GM20431 (cell line): ENCODE results near the gene NUP214.

Source experiments
- in situ Hi-C: fragments of 300-500 bp; cut with MseI, MboI; formaldehyde crosslinking; loops from one replicate; pipeline ENCODE4 v1.15.0; 2020; ENCODE audit warnings: low sequenced_read_pairs; ENCODE audit not compliant: unreplicated experiment

NUP214 gene

DNA sequence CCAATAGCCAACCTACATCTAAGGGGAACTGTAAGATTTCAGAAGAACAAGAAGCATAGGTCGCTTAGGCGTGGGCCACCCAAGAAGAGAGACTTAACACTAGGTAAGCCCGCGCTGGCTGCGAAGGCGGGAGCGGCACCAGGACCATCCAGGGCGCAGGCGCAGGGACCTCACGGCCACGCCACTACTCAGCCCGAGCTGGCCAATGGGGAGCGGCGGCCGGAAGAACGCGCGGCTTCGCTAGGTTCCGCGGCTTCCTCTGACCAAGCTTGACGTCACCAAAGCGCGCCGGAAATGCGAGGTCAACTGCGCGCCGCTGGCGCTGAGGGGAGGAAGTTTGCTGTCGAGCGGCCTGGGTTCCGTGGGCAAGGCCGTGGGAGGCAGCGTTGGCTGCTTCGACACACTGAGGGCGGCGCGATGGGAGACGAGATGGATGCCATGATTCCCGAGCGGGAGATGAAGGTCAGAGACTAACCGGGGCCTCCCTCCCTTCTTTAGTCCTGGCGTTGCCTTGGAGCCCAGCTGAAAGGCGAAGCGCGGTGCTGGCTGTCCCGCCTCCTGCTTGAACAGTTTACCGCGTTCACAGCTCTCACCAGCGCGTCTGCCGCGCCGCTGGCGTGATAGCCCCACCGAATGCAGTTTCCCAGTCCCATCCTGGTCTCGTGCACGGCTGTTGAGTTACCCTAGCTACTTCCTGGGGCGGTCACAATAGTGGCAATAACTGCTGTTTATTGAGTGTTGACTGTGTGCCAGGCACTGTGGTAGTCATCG is at the start of gene NUP214:
NUP214 (plus strand) TSS at position 299 of the 771 bp plus-strand sequence; CDS start at position 418, 119 bp downstream.
- in situ Hi-C loops, result no loop called here

DNA sequence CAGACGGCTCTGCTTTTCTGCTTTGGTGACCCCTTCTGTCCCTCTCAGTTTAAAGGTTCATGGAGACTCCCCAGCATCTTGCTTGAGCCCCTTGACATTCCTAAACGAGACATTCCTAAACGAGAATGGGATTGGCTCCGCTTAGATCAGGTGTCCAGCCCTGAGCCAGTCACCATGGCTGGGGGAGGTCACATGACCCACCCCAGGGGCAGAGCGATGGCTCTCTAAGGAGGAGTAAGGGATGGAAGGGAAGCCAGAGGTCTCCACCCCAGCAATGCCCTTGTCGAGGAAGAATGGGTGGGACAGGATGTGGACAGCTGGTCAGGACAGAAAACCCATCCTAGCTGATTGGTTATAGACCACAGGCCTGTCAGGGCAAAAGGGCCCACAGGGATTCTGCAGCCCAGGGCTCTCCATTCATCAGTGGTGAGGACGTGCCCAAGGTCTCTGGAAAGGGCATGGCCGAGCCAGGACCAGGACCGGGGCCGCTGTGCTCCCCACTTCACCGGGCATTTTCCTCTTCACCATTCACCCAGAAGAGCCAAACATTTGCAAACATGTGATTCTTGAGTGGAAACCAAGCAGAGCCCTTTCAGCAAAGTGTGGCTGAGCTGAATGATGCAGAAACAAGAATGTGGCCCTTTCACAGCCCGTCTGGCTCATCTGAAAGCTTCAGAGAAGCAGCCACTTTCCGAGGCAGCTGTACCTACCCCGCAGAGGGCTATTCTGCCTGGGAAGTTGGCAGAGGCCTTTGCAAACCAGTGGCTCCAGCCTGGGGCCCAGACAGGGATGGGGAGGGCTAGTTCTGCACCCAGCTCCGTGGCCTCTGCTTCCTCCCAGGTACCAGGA is 48.8 kb upstream of the NUP214 start:
- in situ Hi-C loops, result no loop called here

DNA sequence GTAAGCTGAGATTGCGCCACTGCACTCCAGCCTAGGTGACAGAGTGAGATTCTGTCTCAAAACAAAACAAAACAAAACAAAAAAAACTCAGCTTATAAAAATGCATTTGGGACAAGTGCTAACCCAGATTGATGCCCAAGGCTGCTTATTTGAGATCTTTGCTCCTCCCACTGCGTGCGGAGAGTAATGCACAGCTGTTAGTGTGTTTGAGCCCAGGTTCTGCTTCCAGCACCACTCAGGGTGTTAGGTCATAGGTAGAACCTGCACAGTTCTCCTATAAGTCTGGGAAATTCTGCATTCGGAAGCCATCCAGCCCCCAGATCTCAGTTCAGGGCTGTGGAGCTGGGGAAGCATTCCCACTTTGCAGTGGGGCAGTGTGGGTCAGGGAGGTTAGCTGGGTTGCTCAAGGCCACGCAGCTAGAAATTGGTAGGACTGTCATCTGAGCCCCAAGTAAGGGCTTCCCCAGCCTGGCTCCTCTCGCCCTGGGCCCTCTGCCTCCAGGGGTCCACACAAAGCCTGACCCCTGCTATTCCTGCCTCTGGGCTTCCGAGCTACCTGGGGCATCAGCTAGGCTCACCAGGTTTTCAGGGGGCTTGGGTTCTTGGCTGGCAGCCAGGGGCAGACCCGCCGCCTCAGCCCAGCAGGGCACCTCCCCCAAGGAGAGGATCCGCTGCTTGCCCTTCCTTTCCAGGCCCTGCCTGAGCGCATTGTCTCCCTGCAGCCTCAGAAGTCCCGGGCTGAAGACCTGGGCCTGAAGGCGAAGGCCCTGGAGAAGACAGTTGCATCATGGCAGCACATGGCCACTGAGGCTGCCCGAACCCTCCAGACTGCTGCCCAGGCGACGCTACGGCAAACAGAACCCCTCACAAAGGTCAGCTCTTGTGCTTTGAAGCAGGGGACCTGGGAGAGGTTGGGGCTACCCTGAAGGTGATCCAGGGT is 46.7 kb upstream of the NUP214 start:
- in situ Hi-C loops, result no loop called here

DNA sequence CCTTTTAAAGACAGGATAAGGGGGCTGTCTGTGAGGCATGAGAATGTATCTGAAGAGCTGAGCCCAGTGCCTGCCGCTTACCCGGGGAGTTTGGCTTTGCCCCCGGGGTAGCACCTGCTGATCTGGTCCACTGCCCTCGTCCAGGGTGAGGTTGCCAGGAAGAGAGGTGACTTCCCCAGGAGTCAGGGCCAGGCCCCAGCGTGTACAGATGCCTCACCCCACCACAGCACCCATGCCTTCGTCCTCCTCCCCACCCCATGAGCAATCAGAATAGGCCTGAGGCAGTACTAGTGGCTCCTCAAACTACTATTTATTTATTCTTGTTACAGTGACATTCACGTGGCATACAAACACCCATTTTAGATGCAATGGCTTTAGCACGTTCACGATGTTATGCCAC is 44.8 kb upstream of the NUP214 start:
- in situ Hi-C loops, result no loop called here

DNA sequence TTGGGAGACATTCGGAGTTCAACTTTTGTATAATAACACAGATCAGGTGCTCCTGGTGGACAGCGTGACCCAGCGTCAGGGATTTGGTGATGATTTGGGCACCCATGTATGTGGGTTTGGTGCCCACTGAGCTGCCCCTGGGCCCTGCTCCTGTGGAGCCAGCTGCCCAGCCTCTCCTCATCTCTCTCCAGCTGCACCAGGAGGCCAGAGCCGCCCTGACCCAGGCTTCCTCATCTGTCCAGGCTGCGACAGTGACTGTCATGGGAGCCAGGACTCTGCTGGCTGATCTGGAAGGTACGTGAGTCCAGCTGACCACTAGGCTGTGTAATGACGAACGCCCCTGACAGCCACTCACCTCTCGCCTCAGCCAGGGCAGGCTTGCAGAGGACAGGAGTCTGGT is 43.5 kb upstream of the NUP214 start:
- in situ Hi-C loops, result no loop called here

DNA sequence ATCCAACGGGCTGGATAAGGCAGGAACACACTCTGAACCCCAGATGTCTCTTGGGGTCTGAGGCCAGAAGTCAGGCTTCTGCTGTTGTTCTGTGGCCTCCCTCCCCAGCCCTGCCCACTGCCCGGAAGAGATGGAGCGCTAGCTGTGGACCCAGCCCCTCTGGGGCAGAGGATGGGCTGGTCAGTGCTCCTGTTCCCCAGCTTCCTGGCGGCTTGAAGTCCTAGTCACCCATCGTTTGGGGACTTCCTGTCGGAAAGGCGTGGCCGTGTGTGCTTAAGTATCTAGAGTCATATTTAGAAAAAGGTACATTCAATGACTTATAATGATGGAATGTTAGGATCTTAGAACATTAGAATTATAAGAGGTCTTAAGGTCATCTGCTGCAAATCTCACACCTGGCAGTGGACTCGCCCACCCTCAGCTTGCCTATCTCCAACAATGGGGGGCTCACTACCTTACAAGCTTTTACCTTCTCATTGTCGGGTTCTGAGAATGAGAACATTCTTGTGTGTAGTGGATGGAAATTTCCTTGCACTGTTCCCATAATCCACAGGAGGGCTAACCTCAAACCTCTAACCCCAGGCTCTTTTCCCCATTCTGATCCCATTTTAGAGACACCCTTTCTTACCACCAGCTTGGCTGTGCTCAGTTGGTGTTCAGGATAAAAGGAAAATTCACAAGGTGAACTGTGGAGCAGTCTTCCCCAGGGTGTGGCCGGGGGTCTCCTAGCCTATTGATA is 42.4 kb upstream of the NUP214 start:
- in situ Hi-C loops, result no loop called here

DNA sequence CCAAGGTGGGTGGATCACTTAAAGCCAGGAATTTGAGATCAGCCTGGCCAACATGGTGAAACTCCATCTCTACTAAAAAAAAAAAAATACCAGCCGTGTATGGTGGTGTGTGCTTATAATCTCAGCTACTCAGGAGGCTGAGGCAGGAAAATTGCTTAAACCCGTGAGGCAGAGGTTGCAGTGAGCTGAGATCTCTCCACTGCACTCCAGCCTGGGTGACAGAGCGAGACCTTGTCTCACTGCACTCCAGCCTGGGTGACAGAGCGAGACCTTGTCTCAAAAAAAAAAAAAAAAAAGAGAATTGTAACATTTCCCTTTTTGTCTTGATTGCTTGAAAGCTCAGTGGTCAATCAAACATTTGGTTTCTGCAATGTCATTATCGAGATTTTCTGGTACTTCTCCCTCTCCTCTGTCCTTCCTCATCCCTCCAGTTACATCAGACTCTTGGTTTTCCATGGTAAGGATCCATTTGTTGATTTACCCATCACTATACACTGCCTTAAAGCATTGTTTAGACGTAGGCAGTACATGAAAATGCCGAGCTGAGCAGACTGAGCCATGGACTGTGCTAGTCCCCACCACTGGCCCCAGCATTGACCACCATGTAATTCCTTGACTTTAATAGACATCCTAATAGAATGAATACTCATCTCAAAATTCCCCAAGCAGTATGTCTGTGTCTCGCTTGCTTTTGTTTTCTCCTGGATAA is 40.6 kb upstream of the NUP214 start:
- in situ Hi-C loops, result no loop called here

DNA sequence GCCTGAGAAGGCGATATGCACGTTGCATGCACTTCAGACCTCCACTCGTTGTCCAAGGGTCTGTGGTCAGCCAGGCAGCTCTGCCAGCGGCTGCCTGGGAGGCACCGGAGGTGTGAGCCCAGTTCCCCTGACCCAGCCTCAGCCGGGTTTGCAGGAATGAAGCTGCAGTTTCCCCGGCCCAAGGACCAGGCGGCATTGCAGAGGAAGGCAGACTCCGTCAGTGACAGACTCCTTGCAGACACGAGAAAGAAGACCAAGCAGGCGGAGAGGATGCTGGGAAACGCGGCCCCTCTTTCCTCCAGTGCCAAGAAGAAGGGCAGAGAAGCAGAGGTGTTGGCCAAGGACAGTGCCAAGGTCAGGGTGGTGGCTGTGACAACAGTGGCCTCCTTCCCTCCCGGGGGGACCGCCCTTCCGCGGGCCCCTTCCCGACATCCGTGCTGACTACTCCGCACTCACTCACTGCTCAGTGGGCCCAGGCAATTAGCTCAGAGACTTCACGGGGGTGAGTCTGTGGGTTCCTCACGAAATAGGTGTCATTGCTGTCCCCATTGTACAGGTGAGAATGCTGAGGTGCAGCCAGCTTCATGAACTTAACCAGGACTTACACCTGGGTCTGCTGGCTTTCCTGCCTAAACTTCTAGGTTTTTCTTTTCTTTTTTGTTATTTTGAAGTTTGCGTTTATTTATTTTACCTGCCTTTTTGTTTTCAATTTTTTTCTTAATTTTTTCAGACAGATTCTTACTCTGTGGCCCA is 39.8 kb upstream of the NUP214 start:
- in situ Hi-C loops, result no loop called here

DNA sequence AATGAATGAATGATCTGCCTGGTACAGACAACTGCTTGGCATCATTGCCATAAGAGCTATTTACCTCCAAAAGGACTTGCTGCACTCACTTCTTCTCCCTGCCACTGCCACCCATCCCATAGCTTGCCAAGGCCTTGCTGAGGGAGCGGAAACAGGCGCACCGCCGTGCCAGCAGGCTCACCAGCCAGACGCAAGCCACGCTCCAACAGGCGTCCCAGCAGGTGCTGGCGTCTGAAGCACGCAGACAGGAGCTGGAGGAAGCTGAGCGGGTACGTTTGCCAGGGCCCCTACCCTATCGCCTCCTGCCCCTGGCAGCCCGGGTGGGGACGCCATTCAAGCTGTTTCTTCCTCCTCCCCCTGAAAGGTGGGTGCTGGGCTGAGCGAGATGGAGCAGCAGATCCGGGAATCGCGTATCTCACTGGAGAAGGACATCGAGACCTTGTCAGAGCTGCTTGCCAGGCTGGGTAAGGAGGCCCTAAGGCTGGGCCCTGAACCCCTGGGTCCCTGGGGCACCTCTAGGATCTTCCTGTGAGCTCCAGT is 38.0 kb upstream of the NUP214 start:
- in situ Hi-C loops, result no loop called here

DNA sequence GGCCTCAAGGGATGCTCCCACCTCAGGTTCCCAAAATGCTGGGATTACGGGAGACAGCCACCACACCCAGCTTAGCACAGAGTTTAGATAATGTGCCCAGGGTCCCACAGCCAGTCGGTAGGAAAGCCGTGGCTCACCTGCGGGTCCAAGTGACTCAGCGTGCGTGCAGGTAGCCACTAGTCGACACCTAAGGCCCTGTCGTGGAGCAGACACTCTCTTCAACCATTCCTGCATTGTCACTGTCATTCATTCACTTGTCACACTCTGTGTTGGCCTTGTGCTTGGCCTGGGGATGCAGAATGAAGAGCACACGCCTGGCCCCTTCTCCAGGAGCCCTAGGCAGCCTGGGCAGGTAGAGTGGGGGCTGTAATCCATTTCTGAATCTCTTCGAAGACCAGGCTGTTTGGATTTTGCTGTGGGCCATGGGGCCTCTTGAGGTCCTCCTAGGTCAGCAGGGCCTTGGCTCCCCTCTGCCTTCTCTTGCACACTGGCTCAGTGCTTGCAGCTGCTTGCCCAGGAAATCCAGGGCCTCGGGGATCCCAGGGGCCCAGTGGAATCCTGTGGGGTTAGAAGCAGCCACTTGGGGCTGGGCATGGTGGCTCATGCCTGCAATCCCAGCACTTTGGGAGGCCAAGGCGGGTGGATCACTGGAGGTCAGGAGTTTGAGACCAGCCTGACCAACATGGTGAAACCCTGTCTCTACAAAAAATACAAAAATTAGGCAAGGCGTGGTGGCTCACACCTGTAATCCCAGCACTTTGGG is 35.2 kb upstream of the NUP214 start:
- in situ Hi-C loops, result no loop called here

DNA sequence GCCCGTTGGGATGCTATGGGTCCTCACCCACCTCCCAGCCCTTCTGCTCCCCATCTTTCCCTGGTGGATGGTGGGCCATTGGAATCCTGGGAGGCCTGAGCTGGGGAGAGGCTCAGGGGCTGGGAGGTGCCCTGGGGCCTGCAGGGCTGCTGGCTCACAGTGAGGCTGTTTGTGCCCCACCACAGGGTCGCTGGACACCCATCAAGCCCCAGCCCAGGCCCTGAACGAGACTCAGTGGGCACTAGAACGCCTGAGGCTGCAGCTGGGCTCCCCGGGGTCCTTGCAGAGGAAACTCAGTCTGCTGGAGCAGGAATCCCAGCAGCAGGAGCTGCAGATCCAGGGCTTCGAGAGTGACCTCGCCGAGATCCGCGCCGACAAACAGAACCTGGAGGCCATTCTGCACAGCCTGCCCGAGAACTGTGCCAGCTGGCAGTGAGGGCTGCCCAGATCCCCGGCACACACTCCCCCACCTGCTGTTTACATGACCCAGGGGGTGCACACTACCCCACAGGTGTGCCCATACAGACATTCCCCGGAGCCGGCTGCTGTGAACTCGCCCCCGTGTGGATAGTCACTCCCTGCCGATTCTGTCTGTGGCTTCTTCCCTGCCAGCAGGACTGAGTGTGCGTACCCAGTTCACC is 33.9 kb upstream of the NUP214 start:
- in situ Hi-C loops, result no loop called here

DNA sequence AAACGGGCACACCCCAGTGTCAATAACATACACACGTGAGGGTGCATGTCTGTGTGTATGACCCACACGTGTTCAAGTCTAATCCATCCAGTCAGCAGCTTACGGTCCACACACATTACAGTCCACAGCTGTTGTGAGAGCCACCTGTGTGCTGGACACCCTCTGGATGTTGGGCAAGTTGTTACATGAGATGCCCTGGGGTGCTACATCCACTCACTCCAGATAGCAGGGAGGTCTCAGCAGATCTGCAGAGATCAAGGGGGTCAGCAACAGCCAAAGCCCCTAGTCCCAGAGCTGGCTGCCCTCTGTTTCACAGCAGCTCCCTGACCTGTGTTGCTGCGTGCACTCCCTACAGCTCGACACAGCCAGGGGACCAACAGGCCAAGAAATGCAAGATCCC is 33.4 kb upstream of the NUP214 start:
- in situ Hi-C loops, result no loop called here

DNA sequence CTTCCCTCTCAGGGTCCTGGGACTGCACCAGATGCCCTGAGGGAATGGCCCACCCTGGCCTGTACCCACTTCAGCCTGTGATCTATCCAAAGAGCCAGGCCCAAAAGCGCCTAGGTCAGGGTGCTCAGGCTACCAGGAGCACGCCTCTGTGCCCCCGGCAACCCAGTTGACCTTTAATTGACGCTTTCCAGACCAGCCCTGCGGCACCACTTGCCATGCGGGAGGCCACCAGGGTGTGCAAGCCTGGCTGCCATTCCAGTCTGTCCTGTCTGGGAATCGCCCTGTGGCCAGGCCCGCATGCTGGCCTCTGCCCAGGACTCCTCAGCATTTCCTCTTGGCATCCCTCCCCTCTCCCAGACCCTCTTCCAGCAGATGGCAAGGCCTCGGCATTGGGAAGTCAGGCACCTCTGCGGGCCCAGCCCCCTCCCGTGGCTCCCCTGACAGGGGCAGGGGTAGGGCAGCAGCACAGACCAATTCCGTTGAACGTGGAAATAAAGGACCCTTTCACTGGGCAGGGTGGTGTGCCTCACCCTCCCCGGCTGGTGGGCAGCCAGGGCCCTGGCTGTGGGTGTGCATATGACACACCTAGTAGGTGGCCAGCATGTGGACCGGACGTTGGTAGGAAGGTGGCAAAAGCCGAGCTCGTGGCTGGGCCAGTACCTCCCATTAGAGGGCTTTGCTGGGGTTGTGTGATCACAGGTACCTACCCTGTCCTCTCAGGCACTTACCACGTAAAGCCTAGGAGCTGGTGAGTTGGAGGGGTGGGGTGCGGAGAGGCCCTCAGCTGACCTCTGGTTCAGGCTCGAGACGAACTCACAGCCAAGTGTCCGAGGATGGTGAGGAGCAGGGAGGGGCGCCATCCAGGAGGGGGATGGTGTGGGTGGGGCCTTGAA is 32.6 kb upstream of the NUP214 start:
- in situ Hi-C loops, result no loop called here

DNA sequence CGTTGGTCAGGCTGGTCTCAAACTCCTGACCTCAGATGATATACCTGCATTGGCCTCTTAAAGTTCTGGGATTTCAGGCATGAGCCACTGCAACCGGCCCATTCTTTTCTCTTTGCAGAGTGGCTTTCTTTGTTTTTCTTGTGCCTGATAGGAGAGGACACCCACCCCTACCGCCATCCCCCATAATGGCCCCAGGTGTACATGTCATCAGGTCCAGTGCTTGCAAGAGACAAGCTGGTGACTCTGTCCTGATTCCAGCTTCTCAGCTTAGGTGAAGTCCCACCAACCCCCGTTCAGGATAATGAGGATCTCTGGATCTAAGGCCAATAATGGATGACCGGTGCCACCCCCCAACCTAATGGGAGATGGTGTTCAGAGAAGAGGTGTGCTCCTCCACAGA is 31.4 kb upstream of the NUP214 start:
- in situ Hi-C loops, result no loop called here

DNA sequence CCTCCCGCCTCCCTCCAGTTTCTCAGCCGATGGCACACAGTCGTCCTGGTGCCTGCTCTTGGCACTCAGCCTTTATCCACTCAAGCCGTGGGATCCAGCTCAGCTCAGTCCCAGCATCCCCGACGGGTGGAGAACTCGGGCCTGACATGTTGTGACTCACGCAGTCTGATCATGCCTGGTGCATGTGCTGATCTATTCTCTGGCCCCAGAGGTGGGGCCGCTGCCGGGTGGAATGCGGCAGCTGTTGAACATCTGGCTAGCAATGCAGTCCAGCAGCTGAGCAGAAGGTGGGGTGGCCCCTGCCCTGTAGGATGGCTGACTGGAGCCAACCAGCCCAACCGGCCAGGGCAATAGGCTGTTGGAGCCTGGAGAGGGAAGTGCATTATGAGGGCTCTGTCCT is 30.8 kb upstream of the NUP214 start:
- in situ Hi-C loops, result no loop called here

DNA sequence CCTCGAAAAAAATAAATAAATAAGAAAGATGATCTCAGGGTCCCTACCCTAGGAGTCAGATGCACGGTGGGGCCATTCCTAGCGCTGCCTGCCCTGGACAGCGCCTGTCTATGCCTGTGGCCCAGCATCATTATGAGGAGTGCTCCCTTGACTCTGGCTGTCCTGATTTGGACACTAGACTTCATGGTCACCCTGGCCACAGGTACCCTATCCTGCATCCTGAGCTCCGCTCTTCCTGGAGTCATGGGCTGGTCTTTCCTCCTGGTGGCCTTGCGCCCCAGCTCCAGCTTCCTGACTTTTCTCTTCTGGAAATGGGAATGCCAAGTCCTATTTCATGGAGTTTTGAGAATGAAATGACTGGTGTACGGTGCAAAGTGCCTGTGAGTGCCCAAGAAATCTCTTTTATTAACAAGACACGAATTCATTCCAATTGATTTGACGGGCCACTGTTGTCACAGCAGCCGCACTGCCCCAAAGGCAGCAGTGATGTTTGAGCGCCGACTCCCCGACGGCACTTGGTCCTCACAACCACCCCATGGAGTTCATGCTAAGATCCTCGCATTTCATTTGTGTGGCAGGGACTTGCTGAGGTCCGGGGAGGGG is 29.6 kb upstream of the NUP214 start:
- in situ Hi-C loops, result no loop called here
